Adipose tissue (tissue), 3 donors: ENCODE measurements around the gene PMF1. TPM values are rescaled to one million over a fixed set of nuclear protein-coding genes. Genes with fewer than 3 reads are reported as not detected.
A peak's percentile ranks its signal among the peaks of the same experiment; 100 is the strongest.
"Not testable (repeated sequence)": the region's sequence is repeated elsewhere in the genome, so short reads cannot be mapped to it uniquely, and the experiment has no call there.

Experiments used
- H3K27ac ChIP-seq: one replicate; pipeline ENCODE4 v1.5.1; 2013; ENCODE audit warnings: low read depth, low read length
- WGBS, 3 donors: extraction: QIAGEN DNeasy Blood & Tissue Kit; methylation state at CpG; one replicate each; pipeline ENCODE4 v1.1.7; 2013; 5-methylcytosine and 5-hydroxymethylcytosine counted together
- polyA plus RNA-seq, 3 donors: library from polyadenylated mRNA; stranded (reverse); fragments of 200-250 nt; gene quantifications; one replicate each; pipeline ENCODE4 v1.2.3, GENCODE V29; 2013
- donor health status: healthy with polysubstance abuse.
- donor health status: Bipolar disorder and iron deficiency.
- donor health status: healthy.

The PMF1 gene, protein sequence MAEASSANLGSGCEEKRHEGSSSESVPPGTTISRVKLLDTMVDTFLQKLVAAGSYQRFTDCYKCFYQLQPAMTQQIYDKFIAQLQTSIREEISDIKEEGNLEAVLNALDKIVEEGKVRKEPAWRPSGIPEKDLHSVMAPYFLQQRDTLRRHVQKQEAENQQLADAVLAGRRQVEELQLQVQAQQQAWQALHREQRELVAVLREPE
- polyA plus RNA-seq = 10 to 100 TPM; 32.3 to 59.8 (median 55.4) TPM

DNA sequence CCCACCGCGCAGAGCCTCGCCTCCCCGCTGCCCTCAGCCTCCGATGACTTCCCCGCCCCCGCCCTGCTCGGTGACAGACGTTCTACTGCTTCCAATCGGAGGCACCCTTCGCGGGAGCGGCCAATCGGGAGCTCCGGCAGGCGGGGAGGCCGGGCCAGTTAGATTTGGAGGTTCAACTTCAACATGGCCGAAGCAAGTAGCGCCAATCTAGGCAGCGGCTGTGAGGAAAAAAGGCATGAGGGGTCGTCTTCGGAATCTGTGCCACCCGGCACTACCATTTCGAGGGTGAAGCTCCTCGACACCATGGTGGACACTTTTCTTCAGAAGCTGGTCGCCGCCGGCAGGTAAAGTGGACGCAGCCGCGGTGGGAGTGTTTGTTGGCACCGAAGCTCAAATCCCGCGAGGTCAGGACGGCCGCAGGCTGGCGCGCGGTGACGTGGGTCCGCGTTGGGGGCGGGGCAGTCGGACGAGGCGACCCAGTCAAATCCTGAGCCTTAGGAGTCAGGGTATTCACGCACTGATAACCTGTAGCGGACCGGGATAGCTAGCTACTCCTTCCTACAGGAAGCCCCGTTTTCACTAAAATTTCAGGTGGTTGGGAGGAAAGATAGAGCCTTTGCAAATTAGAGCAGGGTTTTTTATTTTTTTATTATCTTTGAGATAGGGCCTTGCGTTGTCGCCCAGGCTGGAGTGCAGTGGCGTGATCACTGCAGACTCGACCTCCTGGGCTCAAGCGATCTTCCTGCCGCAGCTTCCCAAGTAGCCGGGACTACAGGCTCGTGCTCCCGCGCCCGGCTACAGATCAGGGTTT lies at the start of gene PMF1:
PMF1 (plus strand) TSS at position 175 of the 811 bp plus-strand sequence; CDS start at position 184, 9 bp downstream.
- peak within 1 kb of the TSS; percentile 38 for H3K27ac ChIP-seq
- WGBS, 3 donors = 1% methylated on average over 61 of the region's 61 CpGs

DNA sequence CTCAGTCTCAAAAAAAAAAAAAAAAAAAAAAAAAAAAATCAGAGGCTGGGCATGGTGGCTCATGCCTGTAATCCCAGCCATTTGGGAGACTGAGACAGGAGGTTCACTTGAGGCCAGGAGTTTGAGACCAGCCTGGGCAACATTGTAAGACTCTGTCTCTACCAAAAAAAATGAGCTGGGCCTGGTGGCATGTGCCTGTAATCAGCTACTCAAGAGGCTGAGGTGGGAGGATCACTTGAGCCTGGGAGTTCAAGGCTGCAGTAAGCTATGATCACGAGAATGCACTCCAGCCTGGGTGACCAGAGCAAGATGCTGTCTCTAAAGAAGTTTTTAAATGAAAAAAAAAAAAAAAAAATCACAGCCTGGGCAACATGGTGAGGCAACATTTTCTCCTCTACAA lies 49.1 kb upstream of the PMF1 start:
- H3K27ac ChIP-seq = no peak overlapping the region
- 69 to 94% (median 89%) methylated on average over 1 of the region's 1 CpG for WGBS, 3 donors

- WGBS, 3 donors = 80 to 86% (median 85%) methylated on average over 6 of the region's 6 CpGs
- no peak overlapping the region for H3K27ac ChIP-seq
These were observed 48.5 kb upstream of the PMF1 start for GRCh38 chr1:156164125-156164831.

DNA sequence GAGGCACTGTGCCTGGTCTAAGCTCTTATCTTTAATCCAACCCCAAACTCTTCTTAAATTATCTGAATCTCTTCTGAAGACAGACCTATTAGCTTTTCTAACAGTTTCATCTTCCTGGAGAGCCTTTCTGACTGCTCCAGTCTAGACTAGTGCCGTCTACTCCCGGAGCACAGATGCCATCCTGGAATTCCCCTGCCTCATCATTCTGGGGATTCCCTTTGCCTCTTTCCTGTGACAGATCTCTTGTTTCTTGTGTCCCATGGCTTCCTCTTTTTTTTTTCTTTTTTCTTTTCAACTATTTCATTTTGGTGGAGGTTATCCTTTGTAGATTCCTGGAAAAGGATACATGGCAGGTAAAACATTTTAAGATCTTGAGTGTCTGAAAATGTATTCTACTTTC lies 47.7 kb upstream of the PMF1 start:
- WGBS, 3 donors = 46 to 86% (median 64%) methylated on average over 2 of the region's 2 CpGs
- no peak overlapping the region for H3K27ac ChIP-seq

- 65 to 75% (median 69%) methylated on average over 5 of the region's 5 CpGs for WGBS, 3 donors
- no peak overlapping the region for H3K27ac ChIP-seq
These were observed 45.3 kb upstream of the PMF1 start for GRCh38 chr1:156167536-156167935.

- no peak overlapping the region for H3K27ac ChIP-seq
- WGBS, 3 donors = 79 to 90% (median 84%) methylated on average over 9 of the region's 9 CpGs
These were observed 39.9 kb upstream of the PMF1 start for GRCh38 chr1:156172696-156173470.

GRCh38 chr1:156176610-156177210 lies 36.1 kb upstream of the PMF1 start:
- WGBS, 3 donors = 80 to 89% (median 87%) methylated on average over 12 of the region's 12 CpGs
- H3K27ac ChIP-seq = no peak overlapping the region

GRCh38 chr1:156177919-156178654 lies 34.7 kb upstream of the PMF1 start:
- H3K27ac ChIP-seq = no peak overlapping the region
- WGBS, 3 donors = 75 to 78% (median 76%) methylated on average over 7 of the region's 7 CpGs

DNA sequence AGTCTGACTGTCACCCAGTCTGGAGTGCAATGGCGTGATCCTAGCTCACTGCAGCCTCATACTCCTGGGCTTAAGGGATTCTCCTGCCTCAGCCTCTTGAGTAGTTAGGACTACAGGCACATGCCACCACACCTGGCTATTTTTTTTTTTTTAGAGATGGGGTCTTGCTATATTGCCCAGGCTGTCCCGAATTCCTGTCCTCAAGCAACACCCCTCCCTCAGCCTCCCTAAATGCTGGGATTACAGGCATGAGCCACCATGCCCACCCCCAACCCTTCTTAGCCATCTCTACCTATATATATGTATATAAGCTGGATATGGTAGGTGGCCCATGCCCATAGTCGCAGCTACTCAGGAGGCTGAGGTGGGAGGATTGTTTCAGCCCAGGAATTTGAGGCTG lies 32.3 kb upstream of the PMF1 start:
- H3K27ac ChIP-seq = no peak overlapping the region
- WGBS, 3 donors = 94 to 98% (median 94%) methylated on average over 3 of the region's 3 CpGs

- H3K27ac ChIP-seq = not testable (repeated sequence)
- WGBS, 3 donors = 41 to 61% (median 54%) methylated on average over 8 of the region's 8 CpGs
These were observed 31.3 kb upstream of the PMF1 start for GRCh38 chr1:156181391-156181924.

DNA sequence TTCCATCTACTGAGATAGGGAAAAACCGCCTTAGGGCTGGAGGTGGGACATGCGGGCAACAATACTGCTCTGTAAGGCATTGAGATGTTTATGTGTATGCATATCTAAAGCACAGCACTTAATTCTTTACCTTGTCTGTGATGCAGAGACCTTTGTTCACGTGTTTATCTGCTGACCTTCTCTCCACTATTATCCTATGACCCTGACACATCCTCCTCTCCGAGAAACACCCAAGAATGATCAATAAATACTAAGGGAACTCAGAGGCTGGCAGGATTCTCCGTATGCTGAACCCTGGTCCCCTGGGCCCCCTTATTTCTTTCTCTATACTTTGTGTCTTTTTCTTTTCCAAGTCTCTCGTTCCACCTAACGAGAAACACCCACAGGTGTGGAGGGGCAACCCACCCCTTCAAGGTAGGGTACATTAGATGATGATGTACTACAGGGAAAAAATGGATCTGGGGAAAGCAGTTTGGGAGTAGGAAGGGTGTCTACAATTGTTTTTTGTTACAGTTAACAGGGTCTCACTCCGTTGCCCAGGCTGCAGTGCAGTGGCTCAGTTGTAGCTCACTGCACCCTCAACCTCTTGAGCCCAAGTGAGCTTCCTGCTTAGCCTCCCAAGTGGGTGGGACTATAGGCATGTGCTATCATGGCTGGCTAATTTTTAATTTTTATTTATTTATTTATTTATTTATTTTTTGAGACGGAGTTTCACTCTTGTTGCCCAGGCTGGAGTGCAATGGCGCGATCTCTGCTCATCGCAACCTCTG lies 30.6 kb upstream of the PMF1 start:
- not testable (repeated sequence) for H3K27ac ChIP-seq
- 75 to 86% (median 80%) methylated on average over 12 of the region's 12 CpGs for WGBS, 3 donors

DNA sequence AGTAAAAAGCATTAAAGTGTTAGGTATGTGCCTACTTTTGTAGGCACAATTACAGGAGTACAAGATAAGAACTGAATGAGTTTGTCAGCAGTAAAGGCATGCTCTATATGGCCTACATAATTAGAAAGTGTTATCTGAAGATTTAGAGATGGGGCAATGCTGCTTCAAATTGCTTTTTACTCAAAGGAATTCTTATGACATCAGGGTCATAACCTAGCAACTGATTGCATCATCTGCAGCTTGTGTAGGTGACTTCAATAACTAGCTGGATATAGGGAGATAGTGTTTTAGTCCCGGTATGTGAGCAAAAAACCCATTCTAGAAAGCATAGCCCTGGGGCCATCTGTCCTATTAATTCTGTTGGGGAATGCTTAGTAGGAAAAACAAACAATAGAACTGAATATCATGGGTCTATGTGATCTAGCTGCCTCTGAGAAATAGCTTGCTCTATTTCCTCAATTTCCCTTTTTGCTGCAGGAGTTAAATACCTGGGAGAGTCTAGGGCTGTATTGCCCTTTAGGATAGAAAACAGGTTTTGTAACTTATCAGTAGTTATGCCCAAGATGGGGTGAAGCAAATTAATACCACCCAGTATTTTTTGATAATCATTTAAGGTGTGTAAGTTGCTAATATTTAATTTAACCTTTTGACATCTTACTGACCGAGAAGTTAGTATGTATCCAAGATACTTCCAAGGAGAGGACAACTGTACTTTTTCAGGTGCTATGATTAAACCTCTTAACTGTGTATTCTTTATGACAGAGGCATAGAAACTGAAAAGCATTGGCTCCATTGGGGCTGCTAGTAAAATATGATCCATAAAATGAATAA lies 26.2 kb upstream of the PMF1 start:
- not testable (repeated sequence) for H3K27ac ChIP-seq
- 80 to 94% (median 92%) methylated on average over 2 of the region's 2 CpGs for WGBS, 3 donors

- H3K27ac ChIP-seq = not testable (repeated sequence)
These were observed 22.5 kb upstream of the PMF1 start for GRCh38 chr1:156190265-156190664.

DNA sequence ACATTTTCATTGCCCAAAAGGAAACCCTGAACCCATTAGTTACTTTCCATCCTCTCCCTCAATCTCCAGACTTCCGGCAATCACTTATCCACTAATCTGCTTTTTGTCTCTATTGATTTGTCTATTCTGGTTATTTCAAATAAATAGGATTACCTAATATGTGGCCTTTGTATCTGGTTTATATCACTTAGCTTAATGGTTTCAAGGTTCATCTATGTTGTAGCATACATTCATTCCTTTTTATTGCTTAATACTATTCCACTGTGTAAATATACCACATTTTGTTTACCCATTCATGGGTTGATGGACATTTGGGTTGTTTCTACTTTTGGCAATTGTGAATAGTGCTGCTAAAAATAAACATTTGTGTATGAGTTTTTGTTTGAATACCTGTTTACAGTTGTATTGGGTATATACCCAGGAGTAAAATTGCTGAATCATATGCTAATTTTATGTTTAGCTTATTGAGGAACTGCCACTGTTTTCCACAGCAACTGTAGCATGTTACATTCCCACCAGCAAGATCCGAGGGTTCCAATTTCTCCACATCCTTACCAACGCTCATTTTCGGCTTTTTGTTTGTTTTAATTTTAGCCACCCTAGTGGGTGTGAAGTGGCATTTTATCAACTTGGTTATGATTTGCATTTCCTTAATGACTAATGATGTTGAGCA lies 21.4 kb upstream of the PMF1 start:
- no peak overlapping the region for H3K27ac ChIP-seq
- 68 to 87% (median 71%) methylated on average over 4 of the region's 4 CpGs for WGBS, 3 donors

More at GRCh38 chr1:156190265-156190664, 22.5 kb upstream of the PMF1 start:
- 66 to 85% (median 82%) methylated on average over 4 of the region's 4 CpGs for WGBS, 3 donors

DNA sequence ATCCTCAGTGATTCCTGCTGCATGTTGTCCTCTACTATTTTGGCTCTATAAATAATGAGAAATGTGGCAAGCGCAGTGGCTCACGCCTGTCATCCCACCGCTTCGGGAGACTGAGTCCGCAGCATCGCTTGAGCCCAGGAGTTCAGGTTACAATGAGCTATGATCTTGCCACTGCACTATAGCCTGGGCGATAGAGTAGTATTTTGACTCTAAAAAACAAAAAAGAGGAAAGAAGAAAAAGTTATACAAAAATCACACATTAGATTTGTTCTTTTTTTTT lies 19.7 kb upstream of the PMF1 start:
- H3K27ac ChIP-seq = peak overlapping the region; percentile 56
- 80 to 86% (median 84%) methylated on average over 7 of the region's 7 CpGs for WGBS, 3 donors
